Measurements from ENCODE around the gene FLT1. TPM values are rescaled to one million over a fixed set of nuclear protein-coding genes. Genes with fewer than 3 reads are reported as not detected.

FLT1 gene
- total RNA-seq, 1 donor from 2014 or later = 0.60 TPM

DNA sequence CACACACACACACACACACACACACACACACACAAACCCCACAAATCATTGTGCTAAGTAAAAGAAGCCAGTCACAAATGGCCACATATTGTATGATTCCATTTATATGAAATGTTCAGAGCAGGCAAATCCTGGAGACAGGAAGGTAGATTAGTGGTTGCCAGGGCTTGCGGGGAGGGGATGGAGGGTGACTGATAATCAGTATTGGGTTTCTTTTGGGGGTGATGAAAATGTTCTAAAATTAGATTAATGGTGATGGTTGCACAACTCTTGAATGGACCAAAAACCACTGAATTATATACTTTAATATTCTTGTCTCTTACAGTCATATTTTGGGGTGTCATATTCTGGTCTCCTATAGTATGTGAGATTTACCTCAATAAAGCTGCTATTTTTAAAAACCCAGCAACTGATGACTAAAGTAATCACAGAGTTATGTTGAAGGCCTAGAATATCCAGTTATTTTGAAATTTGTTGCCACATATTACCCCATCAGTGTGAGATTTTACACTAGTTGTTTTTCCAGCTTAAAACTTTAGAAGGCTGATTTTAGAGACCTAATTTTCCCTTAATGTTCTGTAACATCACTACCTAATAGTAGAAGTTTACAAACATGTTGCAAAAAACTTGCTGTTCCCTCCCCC, 20.3 kb downstream of the FLT1 start:
- Mint-ChIP-seq H3K27ac (ENCODE audit: unreplicated experiment) (no peak overlapping the region), H3K36me3 (ENCODE audit: low read depth) (no peaks in the 10 kb centered on the region), H3K4me3 (ENCODE audit: unreplicated experiment) (no peak overlapping the region)

DNA sequence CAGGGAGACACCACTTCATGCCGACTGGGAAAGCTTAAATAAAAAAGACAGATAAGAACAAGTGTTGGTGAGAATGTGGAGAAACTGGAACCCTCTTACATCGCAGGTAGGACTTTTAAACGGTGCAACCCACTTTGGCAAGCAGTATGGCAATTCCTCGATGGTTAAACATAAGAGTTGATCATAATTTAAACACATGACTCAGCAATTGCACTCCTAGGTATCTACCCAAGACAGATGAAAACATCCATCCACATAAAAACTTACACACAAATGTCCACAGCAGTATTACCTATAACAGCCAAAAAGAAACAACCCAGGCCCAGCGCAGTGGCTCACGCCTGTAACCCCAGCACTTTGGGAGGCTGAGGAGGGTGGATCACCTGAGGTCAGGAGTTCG, 21.9 kb downstream of the FLT1 start:
- Mint-ChIP-seq H3K36me3 (ENCODE audit: low read depth) (no peaks in the 10 kb centered on the region), H3K4me1 (ENCODE audit: low read depth) (peaks cover 12% of the 10 kb centered on the region), H3K9me3 (ENCODE audit: low read depth) (peaks cover 5% of the 10 kb centered on the region), H3K27me3 (ENCODE audit: low read depth) (no peaks in the 10 kb centered on the region), H3K27ac (ENCODE audit: unreplicated experiment) (no peak overlapping the region), H3K4me3 (ENCODE audit: unreplicated experiment) (no peak overlapping the region)
- no peak for DNase-seq (ENCODE audit: low spot score)
- TF ChIP-seq, protein P1, sequence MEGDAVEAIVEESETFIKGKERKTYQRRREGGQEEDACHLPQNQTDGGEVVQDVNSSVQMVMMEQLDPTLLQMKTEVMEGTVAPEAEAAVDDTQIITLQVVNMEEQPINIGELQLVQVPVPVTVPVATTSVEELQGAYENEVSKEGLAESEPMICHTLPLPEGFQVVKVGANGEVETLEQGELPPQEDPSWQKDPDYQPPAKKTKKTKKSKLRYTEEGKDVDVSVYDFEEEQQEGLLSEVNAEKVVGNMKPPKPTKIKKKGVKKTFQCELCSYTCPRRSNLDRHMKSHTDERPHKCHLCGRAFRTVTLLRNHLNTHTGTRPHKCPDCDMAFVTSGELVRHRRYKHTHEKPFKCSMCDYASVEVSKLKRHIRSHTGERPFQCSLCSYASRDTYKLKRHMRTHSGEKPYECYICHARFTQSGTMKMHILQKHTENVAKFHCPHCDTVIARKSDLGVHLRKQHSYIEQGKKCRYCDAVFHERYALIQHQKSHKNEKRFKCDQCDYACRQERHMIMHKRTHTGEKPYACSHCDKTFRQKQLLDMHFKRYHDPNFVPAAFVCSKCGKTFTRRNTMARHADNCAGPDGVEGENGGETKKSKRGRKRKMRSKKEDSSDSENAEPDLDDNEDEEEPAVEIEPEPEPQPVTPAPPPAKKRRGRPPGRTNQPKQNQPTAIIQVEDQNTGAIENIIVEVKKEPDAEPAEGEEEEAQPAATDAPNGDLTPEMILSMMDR (IDR thresholded peaks at IDR 0.05) = no peak

More for the DNA sequence above, 20.3 kb downstream of the FLT1 start:
- Mint-ChIP-seq H3K4me1 (ENCODE audit: low read depth) (peaks cover 24% of the 10 kb centered on the region), H3K9me3 (ENCODE audit: low read depth) (peaks cover 5% of the 10 kb centered on the region), H3K27me3 (ENCODE audit: low read depth) (no peaks in the 10 kb centered on the region)
- no peak for DNase-seq (ENCODE audit: low spot score)
- TF ChIP-seq, protein P1 (IDR thresholded peaks at IDR 0.05) = no peak

DNA sequence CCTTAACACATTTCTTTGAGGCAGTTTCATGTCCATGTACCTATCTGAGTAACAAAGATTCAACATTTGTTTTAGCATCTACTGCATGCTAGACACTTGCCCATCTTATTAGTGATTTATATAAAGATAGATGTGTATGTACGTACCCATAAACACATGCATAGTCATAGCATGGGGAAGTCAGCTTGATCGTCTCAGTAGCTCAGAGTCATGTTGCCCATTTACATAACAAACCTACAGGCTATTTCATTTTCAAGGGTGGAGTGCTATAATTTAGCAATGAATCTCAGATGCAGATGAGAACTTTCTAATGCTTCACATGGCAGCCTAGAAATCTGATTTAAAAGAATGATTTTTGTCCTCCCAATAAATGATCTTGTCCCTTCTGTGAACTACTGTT, 23.5 kb downstream of the FLT1 start:
- no peak for DNase-seq (ENCODE audit: low spot score)
- TF ChIP-seq, protein P1 (IDR thresholded peaks at IDR 0.05) = no peak
- Mint-ChIP-seq H3K4me3 (ENCODE audit: unreplicated experiment) (no peak overlapping the region), H3K27me3 (ENCODE audit: low read depth) (no peaks in the 10 kb centered on the region), H3K36me3 (ENCODE audit: low read depth) (no peaks in the 10 kb centered on the region), H3K4me1 (ENCODE audit: low read depth) (peaks cover 7% of the 10 kb centered on the region), H3K27ac (ENCODE audit: unreplicated experiment) (no peak overlapping the region), H3K9me3 (ENCODE audit: low read depth) (peaks cover 5% of the 10 kb centered on the region)

DNA sequence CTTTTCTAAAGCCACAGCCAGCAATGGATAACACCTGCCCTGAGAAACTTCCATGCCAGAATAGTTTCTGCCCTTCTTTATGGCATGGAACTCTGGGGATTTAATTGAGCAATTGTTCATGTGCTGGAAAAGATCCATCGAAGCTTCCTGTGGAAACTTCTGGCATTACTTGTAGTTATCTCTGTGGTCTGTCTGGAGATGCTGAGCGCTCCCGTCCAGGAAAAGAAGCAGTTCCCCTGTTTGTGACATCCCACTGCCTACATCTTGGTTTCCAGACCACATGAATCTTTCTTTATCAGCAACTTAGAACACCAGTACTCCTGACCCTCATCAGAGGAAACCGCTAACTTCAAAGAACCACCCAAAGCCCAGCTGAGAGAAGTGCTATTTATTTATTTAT, 24.6 kb downstream of the FLT1 start:
- Mint-ChIP-seq H3K36me3 (ENCODE audit: low read depth) (no peaks in the 10 kb centered on the region), H3K27me3 (ENCODE audit: low read depth) (no peaks in the 10 kb centered on the region), H3K4me1 (ENCODE audit: low read depth) (no peaks in the 10 kb centered on the region), H3K4me3 (ENCODE audit: unreplicated experiment) (no peak overlapping the region), H3K27ac (ENCODE audit: unreplicated experiment) (no peak overlapping the region), H3K9me3 (ENCODE audit: low read depth) (peaks cover 5% of the 10 kb centered on the region)
- TF ChIP-seq, protein P1 (IDR thresholded peaks at IDR 0.05) = no peak
- DNase-seq (ENCODE audit: low spot score) = no peak

DNA sequence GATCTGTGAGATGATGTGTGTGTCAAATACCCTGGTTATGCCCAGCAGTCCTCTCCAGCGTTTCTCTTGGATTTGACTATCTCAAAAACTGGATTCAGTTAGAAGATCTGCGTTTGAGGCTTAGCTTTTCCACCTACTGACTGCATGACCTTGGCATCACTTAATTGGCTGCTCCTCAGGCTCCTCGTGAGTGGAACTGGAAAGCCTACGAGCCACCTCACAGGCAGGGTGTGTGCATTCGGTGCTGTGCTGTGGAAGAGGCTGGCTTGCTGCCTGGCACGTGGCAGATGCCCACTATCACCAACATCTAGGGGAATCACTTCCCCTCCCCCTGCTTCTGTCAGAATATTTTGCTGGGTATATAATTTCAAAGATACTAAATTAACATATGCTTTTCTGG, 25.6 kb downstream of the FLT1 start:
- Mint-ChIP-seq H3K27ac (ENCODE audit: unreplicated experiment) (no peak overlapping the region), H3K9me3 (ENCODE audit: low read depth) (peaks cover 5% of the 10 kb centered on the region), H3K4me3 (ENCODE audit: unreplicated experiment) (no peak overlapping the region), H3K36me3 (ENCODE audit: low read depth) (no peaks in the 10 kb centered on the region), H3K4me1 (ENCODE audit: low read depth) (peaks cover 8% of the 10 kb centered on the region), H3K27me3 (ENCODE audit: low read depth) (no peaks in the 10 kb centered on the region)
- no peak for DNase-seq (ENCODE audit: low spot score)
- TF ChIP-seq, protein P1 (IDR thresholded peaks at IDR 0.05) = no peak

Data from chondrocyte (in vitro differentiated cells).